Activated naive CD8-positive, alpha-beta T cell treated with anti-CD3 and anti-CD28 coated beads, Interleukin-2, amount 50 U/mL, for 16 hours (primary cell): ENCODE results near the gene CABLES1.
"Not testable (repeated sequence)": the region's sequence is repeated elsewhere in the genome, so short reads cannot be mapped to it uniquely, and the experiment has no call there.

Experiments used
- DNase-seq: peaks from one replicate; pipeline ENCODE4 v3.0.0-alpha.2; 2020; ENCODE audit warnings: low read depth, low spot score

Gene CABLES1

DNA sequence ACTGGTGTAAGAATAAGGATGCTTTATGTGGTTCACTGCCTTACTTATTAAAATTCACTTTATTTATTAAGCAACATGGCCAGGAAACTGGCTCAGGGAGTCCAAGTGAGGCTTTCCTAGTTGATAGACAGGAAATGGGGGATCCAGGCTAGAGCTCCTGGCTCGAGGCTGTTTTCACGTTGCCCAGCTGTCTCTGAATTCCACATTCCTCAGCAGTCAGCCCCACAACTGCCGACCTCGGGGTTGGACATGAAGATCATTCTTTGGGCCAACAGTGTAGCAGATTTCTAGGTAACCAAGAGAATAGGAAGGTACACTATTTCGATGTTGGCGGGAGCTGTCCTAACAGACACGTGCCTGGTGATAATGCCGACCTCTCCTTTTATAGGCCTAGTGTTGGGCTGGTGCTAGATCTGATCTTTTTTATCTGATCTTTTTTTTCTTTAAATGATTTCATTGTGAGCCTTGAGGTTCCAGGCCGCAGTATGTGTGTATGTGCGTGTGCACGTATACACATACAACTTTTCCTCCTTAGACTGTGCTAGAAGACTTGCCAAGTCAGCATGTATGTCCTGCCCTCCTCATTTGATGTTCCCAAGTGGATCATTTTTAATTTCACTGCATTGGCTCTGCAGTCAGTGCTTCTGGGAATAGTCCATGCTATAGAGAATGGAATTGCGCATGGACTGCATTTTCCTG, 103.5 kb downstream of the CABLES1 start:
- no peak for DNase-seq

- no peak for DNase-seq
These were observed 104.0 kb downstream of the CABLES1 start for GRCh38 chr18:23239350-23239692.

DNA sequence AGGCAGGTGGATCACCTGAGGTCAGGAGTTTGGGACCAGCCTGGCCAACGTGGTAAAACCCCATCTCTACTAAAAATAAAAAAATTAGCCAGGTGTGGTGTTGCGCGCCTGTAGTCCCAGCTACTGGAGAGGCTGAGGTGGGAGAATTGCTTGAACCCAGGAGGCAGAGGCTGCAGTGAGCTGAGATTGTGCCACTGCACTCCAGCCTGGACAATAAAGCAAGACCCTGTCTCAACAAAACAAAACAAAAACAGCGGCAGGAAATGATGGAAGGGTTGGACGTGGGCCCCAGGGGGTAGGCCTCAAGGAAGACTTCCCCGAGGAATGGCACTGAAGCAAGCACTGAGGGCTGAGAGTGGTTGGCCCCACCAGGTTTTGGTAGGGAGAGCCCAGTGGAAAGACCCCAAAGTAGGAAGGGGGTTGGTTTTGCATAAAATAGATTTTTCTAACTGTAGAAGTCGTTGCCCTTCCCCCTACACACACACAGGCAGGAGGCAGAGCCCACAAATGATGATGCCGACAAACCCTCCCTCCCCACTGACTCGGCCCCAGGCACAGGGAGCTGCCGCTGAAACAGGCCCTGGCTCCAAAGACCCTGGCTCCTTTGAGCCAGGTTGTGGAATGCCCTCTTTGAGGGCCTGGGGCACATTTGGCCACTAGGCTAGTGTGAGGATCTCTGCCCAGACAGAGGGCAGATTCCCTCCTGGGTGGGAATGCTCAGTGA, 104.8 kb downstream of the CABLES1 start:
- DNase-seq, result no peak

DNA sequence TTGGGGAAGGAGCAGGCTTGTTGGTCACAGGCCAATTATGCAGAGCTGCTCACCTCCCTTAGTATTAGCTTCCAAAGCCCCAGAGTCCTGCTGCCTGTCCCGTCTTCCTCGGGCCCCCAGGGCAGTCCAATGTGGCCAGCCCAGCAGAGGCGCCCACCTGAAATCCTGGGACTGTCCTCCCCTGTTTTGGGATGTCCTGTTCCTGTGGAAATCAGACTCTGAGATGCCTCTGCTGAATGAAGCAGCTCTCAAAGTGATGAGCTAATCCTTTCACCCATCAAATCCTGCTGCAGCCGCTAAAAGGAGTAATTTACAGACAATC, 105.3 kb downstream of the CABLES1 start:
- no peak for DNase-seq

DNA sequence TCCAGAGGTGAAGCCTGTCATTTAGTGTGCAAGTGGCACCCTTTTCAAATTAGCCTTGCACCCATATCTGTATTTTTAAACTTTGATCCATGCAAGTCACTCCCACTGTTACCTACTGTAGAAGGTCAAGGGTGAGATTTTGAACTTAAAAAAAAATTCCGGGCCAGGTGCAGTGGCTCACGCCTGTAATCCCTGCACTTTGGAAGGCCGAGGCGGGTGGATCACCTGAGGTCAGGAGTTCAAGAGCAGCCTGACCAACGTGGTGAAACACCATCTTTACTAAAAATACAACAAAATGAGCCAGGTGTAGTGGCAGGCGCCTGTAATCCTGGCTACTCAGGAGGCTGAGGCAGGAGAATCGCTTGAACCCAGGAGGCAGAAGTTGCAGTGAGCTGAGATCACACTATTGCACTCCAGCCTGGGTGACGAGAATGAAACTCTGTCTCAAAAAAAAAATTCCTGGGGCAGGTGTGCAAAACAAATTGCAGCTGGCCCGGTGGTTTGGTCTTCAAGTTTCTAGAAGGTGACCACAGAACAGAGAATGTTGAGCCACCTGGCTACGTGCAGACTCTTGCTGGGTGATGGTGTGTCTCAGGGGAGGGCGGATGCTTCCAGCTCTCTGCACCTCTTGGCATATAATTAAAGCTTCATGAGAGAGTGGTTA, 106.7 kb downstream of the CABLES1 start:
- DNase-seq, result not testable (repeated sequence)

GRCh38 chr18:23243178-23243577, 107.9 kb downstream of the CABLES1 start:
- no peak for DNase-seq

- DNase-seq, result no peak
These were observed 108.5 kb downstream of the CABLES1 start for GRCh38 chr18:23243816-23244215.

DNA sequence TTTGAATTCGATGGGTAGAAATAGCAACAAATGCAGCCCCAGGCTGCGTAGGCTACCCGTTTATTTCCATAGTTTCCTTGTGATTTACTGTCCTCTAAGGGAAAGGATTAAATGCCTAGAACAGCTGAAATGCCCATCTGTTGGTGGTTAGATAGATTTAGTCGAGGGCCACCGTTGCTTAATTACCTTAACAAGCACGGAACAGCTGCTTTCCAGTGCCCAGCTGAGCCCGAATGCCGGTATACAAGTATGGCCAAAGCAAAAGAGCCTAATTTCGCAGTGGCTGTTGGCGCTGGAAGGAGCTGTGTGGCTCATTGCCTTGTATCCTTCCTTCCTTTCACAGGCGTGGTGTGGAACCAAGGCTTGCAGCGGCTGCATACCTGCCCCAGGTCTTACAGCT, 109.1 kb downstream of the CABLES1 start:
- DNase-seq, result no peak

GRCh38 chr18:23245461-23245860, 110.2 kb downstream of the CABLES1 start:
- no peak for DNase-seq

- DNase-seq, result no peak
These were observed 112.0 kb downstream of the CABLES1 start for GRCh38 chr18:23247331-23247730.

GRCh38 chr18:23247896-23248295, 112.6 kb downstream of the CABLES1 start:
- DNase-seq, result no peak

DNA sequence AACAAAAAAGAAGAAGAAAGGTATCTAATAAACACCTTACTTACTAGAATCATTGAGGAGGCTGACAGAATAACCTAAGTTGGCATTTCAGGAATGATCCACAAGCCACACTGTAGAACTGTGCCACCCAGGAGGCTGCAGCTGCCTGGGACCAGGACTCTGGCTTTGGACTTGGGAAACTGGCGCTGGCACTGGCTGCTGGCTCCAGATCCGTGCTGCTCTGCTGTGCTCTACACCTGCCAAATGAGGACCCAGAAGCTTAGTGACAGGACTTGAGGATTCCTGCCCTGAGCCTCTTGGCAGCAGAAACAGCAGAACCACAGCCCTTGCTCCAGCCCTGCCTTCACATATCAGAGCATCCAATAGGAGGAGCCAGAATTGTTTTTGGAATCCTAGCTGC, 113.5 kb downstream of the CABLES1 start:
- DNase-seq, result no peak

- DNase-seq, result no peak
These were observed 114.1 kb downstream of the CABLES1 start for GRCh38 chr18:23249348-23249747.

- DNase-seq, result no peak
These were observed 115.8 kb downstream of the CABLES1 start for GRCh38 chr18:23250893-23251656.

DNA sequence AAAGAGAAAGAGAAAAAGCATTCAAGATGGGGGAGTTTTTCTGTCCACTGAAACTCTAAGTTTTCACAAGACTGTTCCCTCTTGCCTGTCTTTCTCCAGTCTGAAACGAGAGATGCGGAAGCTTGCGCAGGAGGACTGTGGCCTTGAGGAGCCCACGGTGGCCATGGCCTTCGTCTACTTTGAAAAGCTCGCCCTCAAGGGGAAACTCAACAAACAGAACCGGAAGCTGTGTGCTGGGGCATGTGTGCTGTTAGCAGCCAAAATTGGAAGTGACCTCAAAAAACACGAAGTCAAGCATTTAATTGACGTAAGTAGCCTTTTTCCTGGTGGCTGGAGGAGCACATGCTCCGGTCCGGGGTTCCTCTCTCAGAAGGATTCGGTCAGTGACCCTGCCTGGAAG, 118.3 kb downstream of the CABLES1 start:
- no peak for DNase-seq

DNA sequence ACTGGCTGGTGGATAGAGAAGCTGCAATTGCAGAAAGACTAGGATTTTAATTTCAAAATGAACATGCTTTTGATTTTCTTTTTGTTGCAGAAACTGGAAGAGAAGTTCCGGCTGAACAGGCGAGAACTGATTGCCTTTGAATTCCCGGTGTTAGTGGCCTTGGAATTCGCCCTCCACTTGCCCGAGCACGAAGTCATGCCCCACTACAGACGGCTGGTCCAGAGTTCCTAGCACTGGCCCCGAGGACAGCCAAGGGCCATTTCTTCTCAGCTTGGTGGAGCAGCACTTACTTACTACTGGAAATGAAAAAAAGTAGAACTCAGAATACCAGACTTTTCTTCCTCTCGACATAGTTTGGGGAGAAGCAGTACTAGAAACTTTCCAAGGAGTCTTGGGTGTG, 121.9 kb downstream of the CABLES1 start:
- no peak for DNase-seq

GRCh38 chr18:23257686-23258565, 122.6 kb downstream of the CABLES1 start:
- no peak for DNase-seq

- no peak for DNase-seq
These were observed 123.5 kb downstream of the CABLES1 start for GRCh38 chr18:23258566-23259469.

- DNase-seq, result no peak
These were observed 124.7 kb downstream of the CABLES1 start for GRCh38 chr18:23259701-23260681.
